IMR-90 (cell line): ENCODE measurements around the gene IRAK1BP1. TPM values are rescaled to one million over a fixed set of nuclear protein-coding genes. Genes with fewer than 3 reads are reported as not detected.
"Not testable (repeated sequence)": the region's sequence is repeated elsewhere in the genome, so short reads cannot be mapped to it uniquely, and the experiment has no call there.

Experiments used
- ATAC-seq: fragments of 200-7000 bp; cut with Tn5 transposase; 2 replicates; pipeline ENCODE4 v1.9.1; 2020; ENCODE audit warnings: low read depth, mild to moderate bottlenecking, moderate library complexity
- BruUV-seq: library from RNA; stranded (reverse); fragments of 400-500 nt; replicated peaks from 2 replicates; lab custom pipeline; 2021; lab: Mats Ljungman, UMichigan
- CTCF ChIA-PET: fragments of 300-600 bp; formaldehyde crosslinking; extraction: SDS; loops from one replicate; lab custom pipeline; 2021; ENCODE audit warnings: antibody characterized with exemption; lab: Yijun Ruan, JAX
- POLR2A ChIA-PET: fragments of 300-600 bp; sonication (Branson Sonifier 250); formaldehyde crosslinking; loops from one replicate; lab custom pipeline; 2022; ENCODE audit warnings: antibody characterized with exemption; ENCODE audit not compliant: unreplicated experiment; lab: Charles Lee
- DNase-seq: peaks from one replicate; pipeline ENCODE4 v3.0.0; 2013
- H2AFZ ChIP-seq: replicated peaks from 2 replicates; pipeline ENCODE3; 2013; ENCODE audit warnings: low read length, mild to moderate bottlenecking; ENCODE audit not compliant: poor library complexity
- H2AK5ac ChIP-seq: 2 replicates; pipeline ENCODE4 v1.6.1; 2013; ENCODE audit warnings: low read depth, low read length, inconsistent platforms
- H2AK9ac ChIP-seq: replicated peaks from 2 replicates; pipeline ENCODE3; 2013; ENCODE audit warnings: mild to moderate bottlenecking, low read depth, low read length, moderate library complexity; ENCODE audit not compliant: poor library complexity
- H2BK120ac ChIP-seq: 2 replicates; pipeline ENCODE4 v1.6.1; 2013; ENCODE audit warnings: low read depth, low read length, inconsistent platforms
- H2BK15ac ChIP-seq: 3 replicates; pipeline ENCODE4 v1.6.1; 2013; ENCODE audit warnings: low read depth, low read length, inconsistent platforms
- H2BK20ac ChIP-seq: 2 replicates; pipeline ENCODE4 v1.6.1; 2013; ENCODE audit warnings: low read depth, mild to moderate bottlenecking, inconsistent platforms, low read length, moderate library complexity
- H2BK5ac ChIP-seq: 2 replicates; pipeline ENCODE4 v1.6.1; 2013; ENCODE audit warnings: mild to moderate bottlenecking, low read depth, low read length, inconsistent platforms; ENCODE audit not compliant: poor library complexity, severe bottlenecking
- H3K14ac ChIP-seq: replicated peaks from 2 replicates; pipeline ENCODE4 v1.6.1; 2013; ENCODE audit warnings: low read depth, low read length, inconsistent platforms
- H3K18ac ChIP-seq: 2 replicates; pipeline ENCODE4 v1.6.1; 2013; ENCODE audit warnings: low read depth, low read length, control low read depth
- H3K23ac ChIP-seq: 2 replicates; pipeline ENCODE4 v1.6.1; 2013; ENCODE audit warnings: low read depth, low read length, inconsistent platforms
- H3K27ac ChIP-seq: 2 replicates; pipeline ENCODE4 v1.5.1; 2013; ENCODE audit warnings: mild to moderate bottlenecking, control low read depth, low read length; ENCODE audit not compliant: insufficient read depth
- H3K27me3 ChIP-seq: 2 replicates; pipeline ENCODE4 v1.6.1; 2013; ENCODE audit warnings: low read length; ENCODE audit not compliant: control insufficient read depth, insufficient read depth
- H3K36me3 ChIP-seq: 2 replicates; pipeline ENCODE4 v1.6.1; 2013; ENCODE audit warnings: low read length, mixed read lengths; ENCODE audit not compliant: control insufficient read depth, insufficient read depth
- H3K4ac ChIP-seq: 2 replicates; pipeline ENCODE4 v1.6.1; 2013; ENCODE audit warnings: low read depth, low read length, inconsistent platforms
- H3K4me1 ChIP-seq: 2 replicates; pipeline ENCODE4 v1.6.1; 2013; ENCODE audit warnings: low read length, mixed read lengths; ENCODE audit not compliant: control insufficient read depth, insufficient read depth
- H3K4me2 ChIP-seq: 2 replicates; pipeline ENCODE4 v1.6.1; 2013; ENCODE audit warnings: low read depth, mild to moderate bottlenecking, control low read depth, low read length, moderate library complexity
- H3K4me3 ChIP-seq: 2 replicates; pipeline ENCODE4 v1.5.1; 2013; ENCODE audit warnings: low read depth, mild to moderate bottlenecking, control low read depth, low read length, moderate library complexity; ENCODE audit not compliant: insufficient read depth
- H3K56ac ChIP-seq: 2 replicates; pipeline ENCODE4 v1.6.1; 2013; ENCODE audit warnings: low read length, inconsistent platforms; ENCODE audit not compliant: insufficient read depth; ENCODE audit errors: extremely low read depth
- H3K79me1 ChIP-seq, 2 experiments: 2 replicates each; pipeline ENCODE4 v1.6.1; 2013; ENCODE audit warnings: low read length in 2 of 2, inconsistent platforms in 1 of 2, low read depth in 1 of 2
- H3K9ac ChIP-seq: 2 replicates; pipeline ENCODE4 v1.6.1; 2013; ENCODE audit warnings: low read depth, low read length, control low read depth
- H3K9me1 ChIP-seq: 2 replicates; pipeline ENCODE4 v1.6.1; 2013; ENCODE audit warnings: low read length, inconsistent platforms; ENCODE audit not compliant: insufficient read depth
- H3K9me3 ChIP-seq: 2 replicates; pipeline ENCODE4 v1.6.1; 2013; ENCODE audit warnings: low read length; ENCODE audit not compliant: control insufficient read depth, insufficient read depth
- H4K20me1 ChIP-seq: 2 replicates; pipeline ENCODE4 v1.6.1; 2013; ENCODE audit warnings: low read length, inconsistent platforms; ENCODE audit not compliant: insufficient read depth
- H4K5ac ChIP-seq: 2 replicates; pipeline ENCODE4 v1.6.1; 2013; ENCODE audit warnings: mild to moderate bottlenecking, low read depth, low read length, control low read depth
- H4K8ac ChIP-seq, 2 experiments: 2 replicates each; pipeline ENCODE4 v1.6.1; 2013; ENCODE audit warnings: low read depth in 2 of 2, low read length in 2 of 2, control low read depth in 1 of 2, inconsistent platforms in 1 of 2
- H4K91ac ChIP-seq: 2 replicates; pipeline ENCODE4 v1.6.1; 2013; ENCODE audit warnings: low read depth, low read length, inconsistent platforms; ENCODE audit not compliant: insufficient read depth
- CTCF ChIP-seq: conservative IDR thresholded peaks from 2 replicates; pipeline ENCODE4 v1.5.1; 2012; ENCODE audit warnings: mild to moderate bottlenecking, low read depth, low read length, improper control_type of control experiment
- MAZ ChIP-seq: IDR thresholded peaks from 2 replicates; pipeline ENCODE4 v1.6.1; 2012; ENCODE audit warnings: low read depth, mild to moderate bottlenecking, low read length, improper control_type of control experiment, moderate library complexity, borderline replicate concordance
- RFX5 ChIP-seq: IDR thresholded peaks from 2 replicates; pipeline ENCODE4 v1.8.0; 2012; ENCODE audit warnings: low read depth, mild to moderate bottlenecking, low read length, moderate library complexity
- WGBS, 2 experiments: methylation state at CpG; one replicate each; pipeline versions ENCODE4 v1.1.5 to v1.1.7; 2013; ENCODE audit warnings: missing lambda C conversion rate in 2 of 2; ENCODE audit not compliant: insufficient read length in 1 of 2; ENCODE audit errors: extremely low coverage in 2 of 2; 5-methylcytosine and 5-hydroxymethylcytosine counted together
- dilution Hi-C: fragments of 300-500 bp; cut with HindIII; formaldehyde crosslinking; loops from one replicate; pipeline ENCODE4 v1.14.3; 2018; ENCODE audit warnings: low sequenced_read_pairs; ENCODE audit not compliant: unreplicated experiment
- in situ Hi-C: fragments of 300-500 bp; cut with MboI; formaldehyde crosslinking; loops from 3 replicates; pipeline ENCODE4 v1.14.3; 2019; ENCODE audit warnings: low sequenced_read_pairs, inconsistent platforms, mixed read lengths
- intact Hi-C: fragments of 100-400 bp; cut with micrococcal nuclease; formaldehyde crosslinking; loops from 2 replicates; pipeline ENCODE4 v1.10.0; 2022
- polyA plus RNA-seq, 3 experiments: library from polyadenylated mRNA; depleted of rRNA; stranded (reverse); fragments of >200 nt; gene quantifications; 2 replicates each; pipeline ENCODE4 v1.2.3, GENCODE V29; 2012; ENCODE audit warnings: low replicate concordance in 1 of 3
- total RNA-seq: library from RNA; depleted of rRNA; stranded (reverse); fragments of >200 nt; gene quantifications from 2 replicates; pipeline ENCODE4 v1.2.3, GENCODE V29; 2012

Gene IRAK1BP1
- total and polyA plus RNA-seq, 2 of the 4 experiments (the other 2 are of a cell fraction), result 0.94 to 2.2 TPM

- H3K18ac ChIP-seq, result no peak overlapping the region
- no peaks in the 10 kb centered on the region for H3K9me3 ChIP-seq
- H2BK20ac ChIP-seq, result no peak overlapping the region
- no peaks in the 10 kb centered on the region for H4K20me1 ChIP-seq
- H4K91ac ChIP-seq, result no peak overlapping the region
- H3K27ac ChIP-seq, result no peak overlapping the region
- in situ Hi-C loops (no loop called here), dilution Hi-C loops (no loop called here), intact Hi-C loops (no loop called here)
- no CpG with 5 or more reads among the region's 5 CpGs for WGBS, 2 experiments
- H2AK5ac ChIP-seq, result no peak overlapping the region
- no peak overlapping the region for H3K4me2 ChIP-seq
- no peaks in the 10 kb centered on the region for H3K27me3 ChIP-seq
- no TSS peak for BruUV-seq
- no peak overlapping the region for H2BK5ac ChIP-seq
- no peak overlapping the region for H3K4me3 ChIP-seq
- H3K79me1 ChIP-seq, result no peaks in the 10 kb centered on the region
- H3K23ac ChIP-seq, result no peak overlapping the region
- ATAC-seq (no peak), DNase-seq (no peak)
- no peak overlapping the region for H3K4ac ChIP-seq
- H3K56ac ChIP-seq, result no peak overlapping the region
- H2BK120ac ChIP-seq, result no peak overlapping the region
- no peaks in the 10 kb centered on the region for H3K36me3 ChIP-seq
- CTCF ChIA-PET, result no interaction called here
- no peak overlapping the region for H3K9ac ChIP-seq
- no peak overlapping the region for H2AFZ ChIP-seq
- H3K14ac ChIP-seq, result no peak overlapping the region
- H2AK9ac ChIP-seq, result no peak overlapping the region
- no peak overlapping the region for H2BK15ac ChIP-seq
- TF ChIP-seq MAZ (no peak), CTCF (no peak), RFX5 (no peak)
- H4K8ac ChIP-seq, result no peak overlapping the region
- H3K4me1 ChIP-seq, result no peaks in the 10 kb centered on the region
- H4K5ac ChIP-seq, result no peak overlapping the region
- POLR2A ChIA-PET, result no interaction called here
- no peaks in the 10 kb centered on the region; the same call in 1 of the 2 replicates for H3K9me1 ChIP-seq
Observed at GRCh38 chr6:78883651-78884050, 16.3 kb downstream of the IRAK1BP1 start.

DNA sequence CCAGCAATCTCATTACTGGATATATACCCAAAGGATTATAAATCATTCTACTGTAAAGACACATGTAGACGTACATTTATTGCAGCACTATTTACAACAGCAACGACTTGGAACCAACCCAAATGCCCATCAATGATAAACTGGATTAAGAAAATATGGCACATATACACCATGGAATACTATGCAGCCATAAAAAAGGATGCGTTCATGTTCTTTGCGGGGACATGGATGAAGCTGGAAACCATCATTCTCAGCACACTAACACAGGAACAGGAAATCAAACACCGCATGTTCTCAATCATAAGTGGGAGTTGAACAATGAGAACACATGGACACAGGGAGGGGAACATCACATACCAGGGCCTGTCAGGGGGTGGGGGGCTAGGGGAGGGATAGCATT, 22.6 kb downstream of the IRAK1BP1 start:
- H2BK15ac ChIP-seq, POLR2A ChIA-PET, intact Hi-C loops, H3K4me1 ChIP-seq, H3K9ac ChIP-seq, H2AK5ac ChIP-seq, H3K4ac ChIP-seq, H4K8ac ChIP-seq, BruUV-seq, H3K56ac ChIP-seq, H3K27me3 ChIP-seq, CTCF ChIA-PET, in situ Hi-C loops, DNase-seq, H3K36me3 ChIP-seq, H3K79me1 ChIP-seq, H4K20me1 ChIP-seq, H2AFZ ChIP-seq, H3K14ac ChIP-seq, dilution Hi-C loops, H3K4me2 ChIP-seq, H3K18ac ChIP-seq, H2BK5ac ChIP-seq, H4K91ac ChIP-seq, H2AK9ac ChIP-seq, H2BK120ac ChIP-seq, H3K9me1 ChIP-seq, H3K23ac ChIP-seq, H4K5ac ChIP-seq, H3K9me3 ChIP-seq, H3K4me3 ChIP-seq, ATAC-seq, H3K27ac ChIP-seq, H2BK20ac ChIP-seq: not testable (repeated sequence)
- WGBS, 2 experiments, result no CpG with 5 or more reads among the region's 5 CpGs
